Skin epidermis (tissue), 12 donors: ENCODE measurements around the gene ZSCAN22.

Experiments used
- H3K27ac ChIP-seq, 21 experiments: fragments of 200-600 bp; sonication (generic) in 11 of 21; one replicate each; pipeline ENCODE4 v1.5.0; 2020; ENCODE audit warnings: mild to moderate bottlenecking in 3 of 21, inconsistent platforms in 2 of 21, moderate library complexity in 2 of 21
- H3K4me3 ChIP-seq, 7 experiments: fragments of 200-600 bp; sonication (generic) in 2 of 7; one replicate each; pipeline ENCODE4 v1.5.0; 2020; ENCODE audit warnings: inconsistent platforms in 2 of 7, mild to moderate bottlenecking in 2 of 7, moderate library complexity in 1 of 7

The ZSCAN22 gene

DNA sequence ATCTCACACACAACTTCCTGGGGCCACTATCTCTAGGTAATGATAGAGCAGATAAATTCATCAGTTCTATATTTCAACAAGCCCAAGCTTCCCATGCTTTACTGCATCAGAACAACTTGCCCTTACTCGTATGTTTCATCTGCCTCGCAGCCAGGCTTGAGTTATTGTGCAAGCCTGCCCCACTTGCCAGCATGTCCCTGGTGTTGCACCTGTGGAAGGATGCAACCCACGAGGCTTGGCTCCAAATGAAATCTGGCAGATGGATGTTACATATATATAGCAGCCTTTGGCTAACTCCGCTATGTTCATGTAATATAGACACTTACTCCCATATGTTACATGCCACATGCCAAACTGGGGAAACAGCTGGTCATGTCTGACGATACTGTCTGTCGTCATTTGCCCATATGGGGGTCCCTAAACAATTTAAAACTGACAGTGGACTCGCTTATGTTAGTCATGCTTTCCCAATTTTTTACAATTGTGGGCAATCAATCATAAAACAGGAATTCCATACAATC, 15.4 kb upstream of the ZSCAN22 start:
- no peak overlapping the region for H3K4me3 ChIP-seq
- H3K27ac ChIP-seq, result no peak overlapping the region

DNA sequence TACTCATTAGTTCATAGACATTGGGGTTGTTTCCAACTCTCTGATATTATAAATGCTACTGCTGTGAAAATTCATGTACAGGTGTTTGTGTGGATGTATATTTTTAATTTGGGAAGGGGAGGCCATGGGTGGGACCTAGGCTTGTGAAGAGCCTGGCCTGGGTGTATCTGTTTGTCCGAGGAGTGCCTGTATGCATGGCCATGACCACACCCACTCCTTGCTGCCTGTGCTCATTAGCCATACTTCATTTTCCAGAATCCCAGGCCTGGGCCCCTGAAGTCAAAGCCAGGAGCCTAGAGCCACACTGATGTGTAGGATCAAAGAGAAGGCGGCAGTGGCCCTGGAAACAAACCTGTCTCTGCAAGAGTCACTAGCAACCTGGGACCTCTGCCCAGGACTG, 11.2 kb upstream of the ZSCAN22 start:
- Histone ChIP-seq H3K4me3 (no peak overlapping the region), H3K27ac (no peak overlapping the region)

DNA sequence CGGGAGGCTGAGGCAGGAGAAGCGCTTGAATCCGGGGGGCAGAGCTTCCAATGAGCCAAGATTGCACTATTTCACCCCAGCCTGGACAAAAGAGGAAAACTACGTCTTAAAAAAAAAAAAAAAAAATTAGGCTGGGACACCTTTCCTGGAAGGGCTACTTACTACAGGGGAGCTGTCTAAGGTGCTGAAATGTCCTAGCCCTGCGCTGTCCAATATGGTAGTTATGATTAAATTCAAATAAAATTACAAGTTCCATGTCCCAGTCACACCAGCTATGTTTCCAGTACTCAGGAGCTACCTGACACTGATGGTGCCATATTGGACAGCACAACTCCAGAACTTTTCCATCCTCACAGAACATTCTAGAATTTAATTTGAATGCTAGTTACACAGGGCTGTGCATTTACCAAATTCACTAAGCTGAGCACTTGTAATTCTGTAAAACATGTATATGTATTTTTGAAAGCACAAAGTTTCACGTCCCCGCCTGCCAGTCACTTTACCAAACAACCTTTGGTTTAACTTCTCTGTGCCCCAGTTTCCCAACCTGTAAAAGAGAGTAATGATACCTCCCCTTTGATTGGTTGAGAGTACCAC, 9.2 kb upstream of the ZSCAN22 start:
- Histone ChIP-seq H3K27ac (no peak overlapping the region), H3K4me3 (no peak overlapping the region)

DNA sequence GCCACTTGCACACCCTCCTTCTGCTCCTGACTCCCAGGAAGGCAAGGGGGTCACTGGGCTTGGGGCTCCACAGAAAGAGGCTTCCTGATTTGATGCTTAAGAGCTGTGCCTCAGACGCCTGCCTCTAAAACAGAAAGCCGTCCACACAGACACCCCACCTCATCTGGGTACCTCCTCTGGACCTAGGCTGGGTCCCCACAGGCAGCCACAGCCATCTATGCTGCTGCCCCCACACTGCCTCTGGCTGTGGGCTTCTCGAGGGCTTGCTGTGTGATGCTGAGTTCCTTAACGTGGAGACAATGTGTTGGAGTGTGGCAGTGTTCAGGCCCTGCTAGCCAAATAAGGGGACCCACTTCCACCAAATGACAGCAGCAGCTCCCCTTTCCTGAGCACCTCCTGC, 8.5 kb upstream of the ZSCAN22 start:
- no peak overlapping the region for H3K27ac ChIP-seq
- H3K4me3 ChIP-seq, result no peak overlapping the region

DNA sequence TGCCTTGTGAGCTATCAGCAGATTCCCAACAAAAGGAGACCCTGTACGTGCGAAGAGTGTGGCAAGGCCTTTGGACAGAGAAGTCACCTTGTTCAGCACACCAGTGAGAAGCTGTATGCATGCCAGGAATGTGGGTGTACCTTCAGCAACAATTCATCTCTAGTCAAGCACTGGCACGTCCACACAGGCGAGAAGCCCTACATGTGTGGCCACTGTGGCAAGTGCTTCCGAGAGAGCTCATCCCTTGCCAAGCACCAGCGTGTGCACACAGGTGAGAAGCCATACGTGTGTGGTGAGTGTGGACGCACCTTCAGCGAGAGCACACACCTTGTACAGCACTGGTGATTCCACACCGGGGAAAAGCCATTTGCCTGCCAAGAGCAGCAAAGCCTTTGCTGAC, 7.6 kb upstream of the ZSCAN22 start:
- H3K4me3 ChIP-seq, result no peak overlapping the region
- peak overlapping the region in 3 of 21 experiments; percentile 23 to 42 (median 26) for H3K27ac ChIP-seq

DNA sequence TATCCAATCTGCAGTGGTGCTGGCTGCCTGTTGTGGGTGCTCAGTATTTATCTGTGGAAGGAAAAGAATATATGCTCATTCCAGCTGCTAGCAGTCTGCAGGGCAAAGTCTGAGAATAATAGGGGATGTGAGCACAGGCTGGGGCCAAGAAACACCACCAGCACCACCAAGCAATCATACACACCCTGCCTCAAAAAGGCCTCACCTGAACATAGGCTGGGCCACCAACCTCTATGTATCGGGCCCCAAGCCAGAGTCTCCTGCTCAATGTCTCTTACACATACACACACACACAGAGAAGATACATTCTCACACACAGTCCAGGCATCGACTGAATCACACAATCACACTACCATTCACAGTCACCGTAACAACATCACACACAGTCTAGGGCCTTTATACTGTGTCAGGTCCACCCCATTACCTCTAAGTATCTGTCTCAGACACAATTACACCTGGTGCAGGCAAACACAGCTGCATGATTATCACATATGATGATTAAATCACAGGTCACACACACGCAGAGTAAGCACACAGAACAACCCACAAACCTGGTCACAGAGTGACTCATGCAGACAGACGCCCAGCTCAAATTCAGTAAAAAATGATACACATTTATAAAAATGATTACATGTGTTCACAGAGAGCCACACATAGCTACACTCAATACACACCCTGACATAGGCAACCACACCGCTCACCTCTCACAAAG, 1.3 kb upstream of the ZSCAN22 start:
- Histone ChIP-seq H3K27ac (peak overlapping the region in 9 of 21 experiments; percentile 76 to 90 (median 88)), H3K4me3 (peak overlapping the region in 3 of 7 experiments; percentile 77 to 84 (median 77))

DNA sequence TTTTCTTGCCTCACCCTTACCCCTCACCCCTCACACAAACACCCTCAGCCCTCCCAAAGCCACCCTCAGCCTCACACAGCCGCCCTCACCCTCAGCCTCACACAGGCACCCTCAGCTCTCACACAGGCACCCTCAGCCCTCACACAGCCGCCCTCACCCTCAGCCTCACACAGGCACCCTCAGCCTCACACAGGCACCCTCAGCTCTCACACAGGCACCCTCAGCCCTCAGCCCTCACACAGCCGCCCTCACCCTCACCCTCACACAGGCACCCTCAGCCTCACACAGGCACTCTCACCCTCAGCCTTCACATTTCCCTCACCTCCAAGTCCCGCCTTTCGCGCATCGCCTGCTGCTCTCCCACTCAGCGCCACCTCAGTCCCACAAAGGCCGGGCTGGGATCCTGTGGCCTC, 287 bp upstream of the ZSCAN22 start:
- peak overlapping the region in 20 of 21 experiments; percentile 76 to 94 (median 87) for H3K27ac ChIP-seq

DNA sequence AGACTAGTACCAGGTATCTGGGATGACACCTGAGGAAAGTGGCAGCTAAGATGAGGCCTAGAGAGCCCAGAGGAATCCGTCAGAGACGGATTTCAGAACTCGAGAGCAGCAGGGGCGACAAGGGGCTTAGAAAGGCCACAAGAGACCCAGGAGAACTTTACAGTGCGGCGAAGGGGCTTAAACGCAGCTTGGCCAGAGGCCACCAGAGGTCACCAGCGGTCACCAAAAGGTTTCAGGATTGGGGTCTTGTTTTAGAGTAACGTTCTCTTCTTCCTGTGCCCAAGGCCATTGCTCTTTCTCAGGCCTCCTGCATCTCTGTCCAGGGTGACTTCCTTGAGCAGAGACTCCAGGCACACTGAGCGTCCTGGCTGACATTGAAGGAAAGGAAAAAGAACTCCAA, 2.2 kb downstream of the ZSCAN22 start:
- no peak overlapping the region for H3K4me3 ChIP-seq

More for the DNA sequence above, 287 bp upstream of the ZSCAN22 start:
- H3K4me3 ChIP-seq, result peak overlapping the region; percentile 67 to 84 (median 77)

DNA sequence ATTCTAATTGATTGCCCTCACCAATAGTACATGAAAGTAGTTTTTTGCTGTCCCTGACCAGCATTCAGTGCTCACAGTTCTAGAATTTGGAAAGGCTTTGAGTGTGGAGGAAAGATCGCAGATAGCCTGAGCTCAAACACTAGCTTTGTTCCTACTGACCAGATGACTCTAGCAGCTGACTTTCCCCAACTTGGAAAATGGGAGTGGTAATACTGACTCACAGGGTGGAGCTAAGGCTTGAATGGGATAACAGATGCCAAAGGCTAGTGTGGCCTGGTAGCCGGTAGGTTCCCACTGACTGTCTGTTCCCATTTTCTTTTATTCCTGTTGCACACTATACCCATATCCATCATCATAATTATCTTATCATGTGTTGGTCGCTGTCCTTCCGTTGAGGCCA, 3.7 kb downstream of the ZSCAN22 start:
- Histone ChIP-seq H3K4me3 (no peak overlapping the region), H3K27ac (peak overlapping the region in 2 of 21 experiments; percentile 22 to 58)

More for the DNA sequence above, 2.2 kb downstream of the ZSCAN22 start:
- no peak overlapping the region for H3K27ac ChIP-seq

DNA sequence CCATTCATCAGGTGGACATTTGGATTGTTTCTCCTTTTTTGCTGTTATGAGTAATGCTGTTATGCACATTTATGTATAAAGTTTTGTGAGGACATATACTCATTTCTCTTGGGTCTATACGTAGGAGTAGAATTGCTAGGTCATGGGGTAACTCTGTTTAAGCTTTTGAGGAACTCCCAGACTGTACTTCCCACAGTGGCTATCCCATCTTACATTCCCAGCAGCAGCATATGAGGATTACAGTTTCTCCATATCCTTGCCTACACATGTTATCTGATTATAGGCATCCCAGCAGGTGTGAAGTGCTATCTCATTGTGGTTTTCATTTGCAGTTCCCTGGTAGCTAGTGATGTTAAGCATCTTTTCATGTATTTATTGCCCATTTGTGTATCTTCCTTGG, 5.9 kb downstream of the ZSCAN22 start:
- Histone ChIP-seq H3K4me3 (no peak overlapping the region), H3K27ac (no peak overlapping the region)

DNA sequence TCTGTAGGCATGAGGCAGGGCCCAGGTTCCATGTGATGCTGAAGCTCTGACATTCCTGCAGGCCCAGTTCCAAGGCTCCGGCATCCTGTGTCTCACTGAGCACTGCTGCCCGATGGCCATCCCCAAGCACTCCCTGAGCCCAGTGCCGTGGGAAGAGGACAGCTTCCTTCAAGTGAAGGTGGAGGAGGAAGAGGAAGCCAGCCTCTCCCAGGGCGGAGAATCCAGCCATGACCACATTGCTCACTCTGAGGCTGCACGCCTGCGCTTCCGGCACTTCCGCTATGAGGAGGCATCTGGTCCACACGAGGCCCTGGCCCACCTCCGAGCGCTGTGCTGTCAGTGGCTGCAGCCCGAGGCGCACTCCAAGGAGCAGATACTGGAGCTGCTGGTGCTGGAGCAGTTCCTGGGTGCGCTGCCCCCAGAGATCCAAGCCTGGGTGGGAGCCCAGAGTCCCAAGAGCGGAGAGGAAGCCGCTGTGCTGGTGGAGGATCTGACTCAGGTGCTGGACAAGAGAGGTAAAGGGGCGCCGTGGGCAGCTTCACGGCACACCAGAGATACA, 8.0 kb downstream of the ZSCAN22 start:
- H3K27ac ChIP-seq, result no peak overlapping the region
- no peak overlapping the region for H3K4me3 ChIP-seq

DNA sequence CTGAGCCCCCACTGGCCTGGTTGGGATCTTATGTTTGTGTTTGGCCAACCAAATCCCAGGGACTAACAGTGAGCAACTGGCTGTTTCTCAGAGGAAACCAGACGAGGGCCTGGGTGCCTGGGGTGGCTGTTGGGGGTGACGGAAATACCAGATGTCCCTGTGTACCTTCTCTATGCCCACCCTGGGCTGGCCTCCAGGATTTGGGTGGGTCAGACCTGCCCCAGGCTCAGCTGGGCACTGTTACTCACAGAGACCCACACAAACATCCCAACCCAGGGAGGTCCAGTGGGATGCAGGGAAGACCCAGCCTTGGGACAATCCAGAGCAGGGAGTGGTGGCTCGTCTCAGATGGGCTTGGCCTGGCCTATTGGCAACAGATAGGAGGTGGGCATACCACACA, 8.8 kb downstream of the ZSCAN22 start:
- Histone ChIP-seq H3K4me3 (no peak overlapping the region), H3K27ac (no peak overlapping the region)

DNA sequence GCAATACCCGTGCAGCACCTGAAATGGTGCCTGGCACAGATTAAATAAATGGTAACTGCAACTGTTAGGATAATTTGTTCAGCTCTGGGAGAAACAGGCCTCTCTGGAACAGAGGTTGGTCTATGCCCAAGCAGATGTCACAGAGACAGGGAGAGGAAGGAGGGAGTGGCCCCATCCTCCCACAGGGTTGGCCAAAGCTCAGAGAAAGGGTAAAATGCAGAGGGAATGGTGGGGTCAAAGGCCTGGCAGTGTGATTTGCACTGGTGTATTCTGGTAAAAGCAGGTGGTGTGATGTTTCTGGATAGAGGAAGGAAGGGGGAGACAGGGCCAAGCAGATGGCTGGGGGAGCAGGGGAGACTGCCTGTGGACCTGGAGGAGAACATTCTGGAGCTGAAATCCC, 9.4 kb downstream of the ZSCAN22 start:
- Histone ChIP-seq H3K4me3 (no peak overlapping the region), H3K27ac (no peak overlapping the region)

DNA sequence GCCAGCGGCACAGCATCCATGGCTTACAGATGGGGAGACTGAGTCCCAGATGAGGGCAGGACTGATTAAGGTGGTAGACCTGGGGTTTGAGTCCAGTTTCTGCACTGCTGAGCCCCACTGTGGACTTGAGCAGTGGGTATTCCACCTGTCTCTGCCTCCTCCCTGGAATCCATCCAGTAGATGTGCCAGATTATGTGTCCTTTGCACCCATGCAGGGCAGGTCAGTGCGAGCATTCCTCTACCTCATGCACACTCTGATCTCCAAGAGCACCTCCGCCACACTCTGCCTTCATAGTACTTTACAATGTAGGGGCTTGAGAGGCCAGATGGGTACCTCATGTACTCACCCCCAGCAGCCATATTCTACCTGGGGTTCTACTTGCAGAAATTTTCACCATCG, 10.0 kb downstream of the ZSCAN22 start:
- Histone ChIP-seq H3K4me3 (no peak overlapping the region), H3K27ac (no peak overlapping the region)

DNA sequence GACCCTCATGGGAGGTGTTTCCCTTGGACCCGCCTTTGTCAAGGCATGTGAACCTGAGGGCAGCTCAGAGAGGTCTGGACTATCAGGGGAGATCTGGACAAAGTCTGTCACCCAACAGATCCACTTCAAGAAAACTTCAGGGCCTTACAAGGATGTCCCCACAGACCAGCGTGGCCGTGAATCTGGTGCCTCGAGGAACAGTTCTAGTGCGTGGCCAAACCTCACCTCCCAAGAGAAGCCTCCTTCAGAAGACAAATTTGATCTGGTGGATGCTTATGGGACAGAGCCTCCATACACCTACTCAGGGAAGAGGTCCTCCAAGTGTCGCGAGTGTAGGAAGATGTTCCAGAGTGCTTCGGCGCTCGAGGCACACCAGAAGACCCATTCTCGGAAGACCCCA, 11.5 kb downstream of the ZSCAN22 start:
- Histone ChIP-seq H3K4me3 (no peak overlapping the region), H3K27ac (no peak overlapping the region)

DNA sequence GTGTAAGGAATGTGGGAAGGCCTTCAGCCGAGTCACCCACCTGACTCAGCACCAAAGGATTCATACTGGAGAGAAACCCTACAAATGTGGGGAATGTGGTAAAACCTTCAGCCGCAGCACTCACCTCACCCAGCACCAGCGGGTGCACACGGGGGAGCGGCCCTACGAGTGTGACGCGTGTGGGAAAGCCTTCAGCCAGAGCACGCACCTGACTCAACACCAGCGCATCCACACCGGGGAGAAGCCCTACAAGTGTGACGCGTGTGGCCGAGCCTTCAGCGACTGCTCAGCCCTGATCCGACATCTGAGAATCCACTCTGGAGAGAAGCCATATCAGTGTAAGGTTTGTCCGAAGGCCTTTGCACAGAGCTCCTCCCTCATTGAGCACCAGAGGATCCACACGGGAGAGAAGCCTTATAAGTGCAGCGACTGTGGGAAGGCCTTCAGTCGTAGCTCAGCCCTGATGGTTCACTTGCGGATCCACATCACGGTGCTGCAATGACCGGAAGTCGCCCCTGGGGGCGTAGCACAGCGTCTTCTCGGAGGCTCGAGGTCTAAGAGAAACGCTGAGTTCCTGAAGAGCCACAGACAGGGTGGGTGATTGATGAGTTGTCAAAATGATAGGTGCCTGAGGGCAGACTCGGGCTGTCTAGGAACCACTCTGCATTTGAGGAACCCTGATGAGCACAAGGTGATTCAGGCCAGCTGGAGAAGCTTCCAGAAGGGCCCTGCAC, 12.2 kb downstream of the ZSCAN22 start:
- no peak overlapping the region for H3K4me3 ChIP-seq
- H3K27ac ChIP-seq, result no peak overlapping the region

DNA sequence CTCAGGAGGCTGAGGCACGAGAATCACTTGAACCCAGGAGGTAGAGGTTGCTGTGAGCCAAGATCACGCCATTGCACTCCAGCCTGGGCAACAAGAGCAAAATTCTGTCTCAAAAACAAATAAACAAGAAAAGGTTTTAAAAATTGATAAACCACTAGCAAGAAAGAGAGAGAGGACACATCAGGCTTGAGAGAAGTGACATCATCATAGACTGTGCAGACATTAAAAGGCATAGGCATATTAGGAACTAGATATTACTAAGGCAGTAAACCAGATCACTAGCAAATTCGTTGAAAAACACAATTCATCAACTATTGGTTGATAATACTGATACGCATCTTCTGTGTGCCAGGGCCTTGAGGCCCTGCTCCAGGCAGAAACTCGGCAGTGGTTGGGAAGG, 18.8 kb downstream of the ZSCAN22 start:
- Histone ChIP-seq H3K27ac (no peak overlapping the region), H3K4me3 (no peak overlapping the region)

DNA sequence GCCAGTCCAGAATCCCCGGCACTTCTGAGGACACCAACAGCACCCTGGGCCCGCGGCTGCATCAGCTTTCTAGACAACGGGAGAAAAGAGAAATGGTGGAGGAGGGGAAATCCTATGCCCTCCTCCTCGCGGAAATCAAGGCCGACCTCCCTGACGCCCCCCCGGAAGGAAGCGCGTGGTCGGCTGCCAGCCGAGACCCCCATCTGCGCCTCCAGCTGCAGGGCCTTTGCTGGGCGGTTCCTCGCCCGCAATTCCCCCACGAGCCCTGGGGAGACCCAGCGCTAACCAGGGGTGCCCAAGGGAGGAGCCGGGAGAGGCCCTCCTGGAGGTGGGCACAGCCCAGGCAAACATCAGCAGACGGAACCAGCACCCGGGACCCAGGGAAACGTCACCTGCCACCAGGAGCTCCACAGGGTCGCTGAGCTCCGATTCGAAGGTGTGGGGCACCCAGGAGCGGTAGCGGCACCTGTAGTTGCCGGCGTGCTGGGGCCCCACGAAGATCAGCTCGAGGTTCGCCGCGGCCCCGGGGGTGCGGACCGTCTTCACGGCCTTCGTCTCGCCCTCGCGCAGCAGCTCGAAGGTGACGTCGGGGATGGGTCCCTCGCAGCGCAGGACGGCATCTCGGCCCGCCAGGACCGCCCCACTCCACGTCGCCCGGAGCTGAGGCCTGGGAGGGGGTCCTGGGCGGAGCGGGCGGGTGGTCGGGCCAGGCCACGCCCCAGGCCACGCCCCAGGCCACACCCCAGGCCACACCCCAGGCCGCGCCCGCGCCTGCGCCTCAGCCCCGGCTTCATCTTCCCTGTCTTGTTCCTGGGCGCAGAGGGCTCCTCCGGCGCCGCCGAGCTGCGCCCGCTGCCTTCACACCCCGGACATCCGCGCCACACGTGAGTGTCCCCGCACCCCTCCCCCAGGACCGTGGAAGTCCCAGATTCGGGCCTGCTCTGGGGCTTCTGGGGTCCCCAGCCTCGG, 20.5 kb downstream of the ZSCAN22 start:
- H3K4me3 ChIP-seq, result peak overlapping the region; percentile 52 to 78 (median 57)
- H3K27ac ChIP-seq, result peak overlapping the region; percentile 8 to 84 (median 75)

DNA sequence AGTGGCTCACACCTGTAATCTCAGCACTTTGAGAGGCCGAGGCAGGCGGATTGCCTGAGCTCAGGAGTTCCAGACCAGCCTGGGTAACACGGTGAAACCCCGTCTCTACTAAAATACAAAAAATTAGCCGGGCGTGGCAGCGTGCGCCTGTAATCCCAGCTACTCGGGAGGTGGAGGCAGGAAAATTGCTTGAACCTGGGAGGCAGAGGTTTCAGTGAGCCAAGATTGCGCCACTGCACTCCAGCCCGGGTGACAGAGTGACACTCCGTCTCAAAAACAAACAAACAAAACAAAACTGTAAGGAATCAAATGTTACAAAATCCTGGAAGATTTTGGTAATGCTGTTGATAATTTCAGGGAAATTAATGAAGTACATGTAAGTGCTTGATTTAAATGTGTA, 21.3 kb downstream of the ZSCAN22 start:
- H3K27ac ChIP-seq, result peak overlapping the region in 12 of 21 experiments; percentile 5 to 83 (median 46)
- peak overlapping the region; percentile 52 to 78 (median 57) for H3K4me3 ChIP-seq
